Measurements from ENCODE around the gene RANGAP1.
A peak's percentile ranks its signal among the peaks of the same experiment; 100 is the strongest.

The RANGAP1 gene

GRCh38 chr22:41223535-41223934 lies 62.5 kb downstream of the RANGAP1 start:
- no peak for DNase-seq
- TF ChIP-seq CTCF (IDR thresholded peaks at IDR 0.05): no peak
- H3K27ac ChIP-seq: no peak overlapping the region
- H3K4me3 ChIP-seq: no peak overlapping the region
- intact Hi-C loops (cut with DNase I; ENCODE audit: low total_unique reads): no loop called here
- H3K4me1 ChIP-seq: no peaks in the 10 kb centered on the region
- no peaks in the 10 kb centered on the region for H3K9me3 ChIP-seq
- peaks cover 88 to 100% (median 93%) of the 10 kb centered on the region in 3 donors for H3K36me3 ChIP-seq
- H3K27me3 ChIP-seq: no peaks in the 10 kb centered on the region

- no peaks in the 10 kb centered on the region for H3K9me3 ChIP-seq
- H3K4me3 ChIP-seq: no peak overlapping the region
- TF ChIP-seq CTCF (IDR thresholded peaks at IDR 0.05): no peak
- H3K27ac ChIP-seq: no peak overlapping the region
- no peaks in the 10 kb centered on the region for H3K27me3 ChIP-seq
- no peaks in the 10 kb centered on the region for H3K4me1 ChIP-seq
- DNase-seq: no peak
- peaks cover 85 to 100% (median 88%) of the 10 kb centered on the region in 3 donors for H3K36me3 ChIP-seq
- intact Hi-C loops (cut with DNase I; ENCODE audit: low total_unique reads): no loop called here
Observed at GRCh38 chr22:41222846-41223507, 63.0 kb downstream of the RANGAP1 start.

GRCh38 chr22:41217553-41218157 lies 68.3 kb downstream of the RANGAP1 start:
- no peak overlapping the region for H3K4me3 ChIP-seq
- H3K36me3 ChIP-seq: peaks cover 56 to 96% (median 59%) of the 10 kb centered on the region in 3 donors
- no peak for TF ChIP-seq CTCF (IDR thresholded peaks at IDR 0.05)
- DNase-seq: peak in 1 of 2 donors; percentile 64
- H3K27me3 ChIP-seq: no peaks in the 10 kb centered on the region
- no peaks in the 10 kb centered on the region for H3K4me1 ChIP-seq
- H3K9me3 ChIP-seq: no peaks in the 10 kb centered on the region
- H3K27ac ChIP-seq: no peak overlapping the region
- intact Hi-C loops (cut with DNase I; ENCODE audit: low total_unique reads): no loop called here

GRCh38 chr22:41216984-41217383 lies 69.0 kb downstream of the RANGAP1 start:
- DNase-seq: no peak
- no peak for TF ChIP-seq CTCF (IDR thresholded peaks at IDR 0.05)
- no peaks in the 10 kb centered on the region for H3K9me3 ChIP-seq
- H3K4me1 ChIP-seq: no peaks in the 10 kb centered on the region
- no peak overlapping the region for H3K27ac ChIP-seq
- intact Hi-C loops (cut with DNase I; ENCODE audit: low total_unique reads): no loop called here
- H3K36me3 ChIP-seq: peaks cover 53 to 96% (median 58%) of the 10 kb centered on the region in 3 donors
- H3K27me3 ChIP-seq: no peaks in the 10 kb centered on the region
- no peak overlapping the region for H3K4me3 ChIP-seq

- H3K4me3 ChIP-seq: no peak overlapping the region
- no peak for DNase-seq
- H3K27ac ChIP-seq: no peak overlapping the region
- no peaks in the 10 kb centered on the region for H3K4me1 ChIP-seq
- intact Hi-C loops (cut with DNase I; ENCODE audit: low total_unique reads): no loop called here
- no peaks in the 10 kb centered on the region for H3K27me3 ChIP-seq
- no peaks in the 10 kb centered on the region for H3K9me3 ChIP-seq
- H3K36me3 ChIP-seq: peaks cover 43 to 90% (median 53%) of the 10 kb centered on the region in 3 donors
- no peak for TF ChIP-seq CTCF (IDR thresholded peaks at IDR 0.05)
Observed at GRCh38 chr22:41215926-41216325, 70.1 kb downstream of the RANGAP1 start.

Data from tibial artery (tissue), 4 donors.